Smooth muscle cell of the brain vasculature (primary cell): ENCODE data around the gene CHN1.

Experiments used
- DNase-seq: peaks from one replicate; pipeline ENCODE4 v3.0.0-alpha.2; 2012; ENCODE audit warnings: low read depth, low spot score

CHN1 gene

GRCh38 chr2:174924061-174924693, 81.0 kb downstream of the CHN1 start:
- no peak for DNase-seq

- no peak for DNase-seq
Observed at GRCh38 chr2:174919947-174920595, 85.1 kb downstream of the CHN1 start.

GRCh38 chr2:174918886-174919526, 86.2 kb downstream of the CHN1 start:
- no peak for DNase-seq

- DNase-seq = no peak
Observed at GRCh38 chr2:174916270-174916930, 88.8 kb downstream of the CHN1 start.

DNA sequence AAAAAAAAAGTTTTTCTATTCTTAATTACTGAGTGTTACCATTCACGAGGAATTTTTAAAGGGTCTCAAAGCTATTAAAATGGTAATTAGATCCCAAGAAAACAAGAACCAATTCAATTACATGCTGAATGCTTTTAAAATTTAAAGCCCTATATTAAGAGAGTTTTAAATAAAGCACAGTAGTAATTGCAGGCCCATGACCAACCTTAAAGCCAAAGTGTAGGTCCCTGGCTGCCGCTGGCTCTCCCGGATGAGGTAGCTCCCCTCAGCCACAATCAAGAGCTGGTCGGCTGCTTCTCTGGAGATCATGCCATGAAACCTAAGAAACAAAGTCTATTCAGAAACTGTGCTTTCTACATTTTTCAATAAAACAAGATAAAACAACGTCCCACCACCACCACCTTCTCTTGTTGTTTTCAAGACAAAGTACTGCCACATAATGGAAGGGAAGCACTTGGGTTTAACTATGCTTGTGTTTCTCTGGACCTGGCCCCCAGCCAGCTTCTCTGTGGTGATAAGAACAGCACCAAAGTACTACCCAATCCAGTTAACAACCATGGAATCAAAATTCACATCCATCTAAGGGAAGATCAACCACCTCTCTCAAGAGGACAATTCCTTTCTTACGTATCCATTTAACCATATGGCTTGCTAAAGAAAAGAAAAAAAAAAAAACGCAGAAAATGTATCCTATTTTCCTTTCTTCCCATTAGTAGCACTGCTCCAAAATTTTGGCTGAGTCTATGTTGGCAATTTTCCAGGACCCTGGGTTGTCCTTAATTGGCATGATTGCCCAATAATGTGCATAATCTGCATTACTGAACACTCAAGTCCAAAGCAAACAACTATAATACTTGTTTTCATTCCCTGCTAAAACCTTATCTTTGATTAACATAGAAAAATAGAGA, 90.1 kb downstream of the CHN1 start:
- DNase-seq = no peak

- DNase-seq = no peak
Observed at GRCh38 chr2:174908284-174908683, 96.9 kb downstream of the CHN1 start.

DNA sequence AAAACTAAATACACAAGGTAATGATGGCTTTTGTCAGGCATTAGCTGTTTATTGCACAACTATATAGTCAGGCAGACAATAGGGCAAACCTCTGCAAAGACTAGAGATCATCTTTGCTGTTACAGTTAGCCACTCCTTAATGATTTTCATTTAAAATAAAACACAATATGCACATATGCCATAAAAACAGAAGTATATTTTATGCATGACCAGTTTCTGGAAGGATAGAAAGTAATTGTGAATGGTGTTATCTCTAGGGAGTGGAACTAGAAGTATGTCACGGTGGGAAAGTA, 102.0 kb downstream of the CHN1 start:
- no peak for DNase-seq

GRCh38 chr2:174902506-174903263, 102.5 kb downstream of the CHN1 start:
- no peak for DNase-seq

- no peak for DNase-seq
Observed at GRCh38 chr2:174901075-174901474, 104.1 kb downstream of the CHN1 start.

DNA sequence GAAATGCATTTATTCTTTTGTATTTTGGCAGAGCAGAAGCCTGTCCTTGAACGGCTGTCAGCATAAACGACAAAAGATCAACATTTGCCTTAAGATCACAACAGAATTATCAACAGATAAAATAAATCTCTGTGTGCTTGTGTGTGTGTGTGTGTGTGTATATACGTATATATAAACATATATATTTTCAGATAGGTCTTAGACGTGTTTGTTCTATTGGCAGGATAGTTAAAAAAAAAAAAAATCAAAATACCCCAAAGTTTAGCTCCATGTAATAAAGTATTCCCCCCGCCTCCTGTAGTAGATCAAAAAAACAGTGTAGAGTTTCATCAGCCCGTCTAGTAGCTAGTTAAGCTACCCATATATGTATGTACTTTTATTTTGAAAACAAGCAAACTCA, 107.9 kb downstream of the CHN1 start:
- DNase-seq = no peak

- DNase-seq = no peak
Observed at GRCh38 chr2:174893018-174893417, 112.2 kb downstream of the CHN1 start.

- DNase-seq = no peak
Observed at GRCh38 chr2:174892546-174892945, 112.6 kb downstream of the CHN1 start.

DNA sequence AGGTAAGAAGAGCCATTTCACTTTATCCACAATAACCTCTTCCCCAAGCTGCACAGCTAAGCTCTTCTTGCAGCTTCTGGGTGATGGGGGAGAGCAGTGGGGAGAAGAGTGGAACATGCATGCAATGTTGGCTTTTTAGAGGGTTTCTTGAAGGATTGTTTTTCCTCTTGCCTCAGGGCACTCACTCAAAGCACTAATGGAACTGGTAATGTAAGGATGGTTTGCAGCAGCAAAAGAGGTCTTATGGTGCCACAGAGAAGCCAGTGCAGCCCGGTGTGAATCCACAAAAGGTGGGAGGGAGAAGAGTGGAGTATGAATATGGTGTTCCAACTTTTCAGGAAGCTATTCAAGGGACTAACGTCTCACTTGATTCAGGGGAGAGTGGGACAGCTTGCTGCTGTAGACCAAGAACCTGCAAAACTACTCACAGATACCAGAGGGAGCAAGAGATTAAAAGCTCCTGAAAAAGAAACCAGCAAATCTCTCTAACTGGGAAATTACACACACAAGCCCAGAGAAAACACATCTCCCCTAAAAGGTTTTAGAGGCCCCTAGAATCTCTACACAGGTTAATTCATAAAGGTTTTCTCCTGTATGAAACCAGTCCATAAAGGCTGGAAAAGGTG, 116.4 kb downstream of the CHN1 start:
- DNase-seq = no peak

GRCh38 chr2:174888146-174888545, 117.0 kb downstream of the CHN1 start:
- no peak for DNase-seq

DNA sequence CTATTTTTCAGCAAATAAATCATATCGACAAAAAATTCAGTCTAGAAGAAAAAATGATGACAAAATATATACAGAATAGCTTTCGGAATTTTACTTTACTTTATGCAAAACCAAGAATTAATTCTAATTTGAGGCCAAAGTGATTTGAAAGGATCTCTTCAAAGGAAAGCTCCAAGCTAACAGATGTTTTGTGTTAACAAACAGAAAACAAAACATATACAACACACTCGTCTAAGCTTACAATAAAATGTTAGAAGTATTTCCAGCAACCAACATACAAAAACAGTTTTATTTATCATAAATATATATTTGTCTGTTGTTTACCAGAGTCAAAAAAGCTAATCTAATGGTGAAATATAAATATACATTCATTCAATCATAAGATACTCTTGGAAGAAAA, 122.8 kb downstream of the CHN1 start:
- no peak for DNase-seq

- no peak for DNase-seq
Observed at GRCh38 chr2:174881678-174882077, 123.5 kb downstream of the CHN1 start.

DNA sequence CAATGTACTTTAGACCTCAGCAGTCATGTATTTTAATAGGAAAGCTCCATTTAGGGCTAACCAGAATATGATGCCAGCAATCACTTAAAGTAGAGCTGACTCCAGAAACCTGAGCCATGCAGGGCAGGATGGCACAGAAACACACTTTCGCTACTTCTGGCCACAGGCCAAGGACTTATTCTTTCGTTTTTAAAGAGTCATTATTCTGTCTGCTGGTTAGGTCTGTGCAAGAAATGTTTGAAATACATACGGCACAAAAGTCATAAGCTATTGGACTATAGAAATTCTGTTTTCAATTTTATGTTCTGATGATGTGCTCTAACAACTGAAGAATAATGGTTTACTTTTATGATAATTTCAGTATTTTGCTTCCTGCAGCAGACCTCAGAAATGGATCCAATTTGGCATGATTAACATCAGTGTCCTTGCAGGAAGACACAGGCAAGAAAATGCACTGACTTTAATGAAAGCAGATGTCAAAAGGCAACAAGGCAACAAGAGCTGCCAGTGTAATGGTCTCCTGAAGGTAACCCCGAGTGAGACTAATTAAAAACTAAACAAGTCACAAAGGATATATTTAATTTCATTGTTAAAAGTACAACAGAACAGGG, 126.5 kb downstream of the CHN1 start:
- peak; percentile 29 for DNase-seq

DNA sequence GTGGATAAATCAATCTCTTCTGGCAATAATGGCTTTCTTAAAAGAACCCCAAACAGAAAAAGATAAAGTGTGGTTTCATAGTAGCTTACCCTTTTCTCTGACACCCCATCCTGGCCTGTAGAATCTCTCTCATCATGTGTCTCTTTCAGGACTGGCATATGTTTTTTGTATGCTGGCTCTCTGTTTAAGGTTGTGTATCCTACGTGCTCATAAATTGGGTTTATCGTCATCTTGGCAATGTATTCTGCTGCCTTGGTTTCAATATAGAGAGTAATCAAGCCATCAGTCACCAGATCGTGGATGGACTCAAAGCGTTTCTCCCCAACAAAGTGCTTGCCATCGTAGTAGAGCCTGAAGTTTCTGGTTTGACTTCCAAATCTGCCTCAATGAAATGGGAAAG, 127.4 kb downstream of the CHN1 start:
- no peak for DNase-seq

GRCh38 chr2:174877301-174877700, 127.9 kb downstream of the CHN1 start:
- no peak for DNase-seq

DNA sequence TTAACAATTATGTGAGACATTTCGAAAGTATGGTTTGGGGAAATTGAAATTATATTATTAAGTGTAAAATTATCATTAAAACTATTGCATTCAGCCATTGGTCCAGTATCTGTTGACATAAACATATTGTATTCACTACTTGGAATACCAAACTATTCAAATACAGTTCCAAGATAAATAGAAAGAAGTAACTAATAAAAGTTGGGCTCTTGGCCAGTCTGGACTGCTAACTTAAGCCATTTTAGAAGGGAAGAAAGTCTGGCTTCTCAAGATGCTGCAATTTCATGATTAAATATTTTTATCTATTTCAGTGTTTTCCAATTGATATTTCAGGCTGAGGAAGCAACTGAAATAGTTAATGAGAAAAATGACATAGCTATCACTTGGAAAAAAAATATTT, 131.1 kb downstream of the CHN1 start:
- no peak for DNase-seq
